DOHH2 (cell line): Measurements from ENCODE around the gene SPRR5.

Experiments used
- H3F3A ChIP-seq: fragments of 200-600 bp; sonication (generic), shearing (Covaris generic); 2 replicates; pipeline ENCODE4 v1.6.0; 2016; ENCODE audit warnings: antibody characterized with exemption, mild to moderate bottlenecking; ENCODE audit not compliant: control insufficient read depth, insufficient read depth
- H3K27ac ChIP-seq: fragments of 200-600 bp; sonication (generic); 2 replicates; pipeline ENCODE4 v1.5.1; 2014; ENCODE audit warnings: low read depth, mild to moderate bottlenecking, low read length, moderate library complexity
- H3K27me3 ChIP-seq: fragments of 200-600 bp; sonication (generic); 2 replicates; pipeline ENCODE4 v1.6.1; 2014; ENCODE audit warnings: mild to moderate bottlenecking, low read length, mixed read lengths; ENCODE audit not compliant: control insufficient read depth
- H3K36me3 ChIP-seq: fragments of 200-600 bp; sonication (generic); 2 replicates; pipeline ENCODE4 v1.6.1; 2014; ENCODE audit warnings: mild to moderate bottlenecking, low read length, moderate library complexity, mixed read lengths; ENCODE audit not compliant: control insufficient read depth
- H3K4me1 ChIP-seq: fragments of 200-600 bp; sonication (generic); 2 replicates; pipeline ENCODE4 v1.6.1; 2014; ENCODE audit warnings: mild to moderate bottlenecking, low read length, mixed read lengths; ENCODE audit not compliant: control insufficient read depth
- H3K4me2 ChIP-seq: fragments of 200-600 bp; sonication (generic); 2 replicates; pipeline ENCODE4 v1.6.0; 2014; ENCODE audit warnings: mild to moderate bottlenecking, low read length, moderate library complexity
- H3K4me3 ChIP-seq: fragments of 200-600 bp; sonication (generic); 2 replicates; pipeline ENCODE4 v1.5.1; 2014; ENCODE audit warnings: mild to moderate bottlenecking, low read length, mixed read lengths
- H3K79me2 ChIP-seq: fragments of 200-600 bp; sonication (generic); 2 replicates; pipeline ENCODE4 v1.6.1; 2014; ENCODE audit warnings: mild to moderate bottlenecking, low read length, mixed read lengths; ENCODE audit not compliant: control insufficient read depth
- H3K9me2 ChIP-seq: fragments of 200-600 bp; sonication (generic); replicated peaks from 2 replicates; pipeline ENCODE4 v1.6.1; 2014; ENCODE audit warnings: mild to moderate bottlenecking, low read length, mixed read lengths; ENCODE audit not compliant: control insufficient read depth
- H3K9me3 ChIP-seq: fragments of 200-600 bp; sonication (generic); 2 replicates; pipeline ENCODE4 v1.6.1; 2014; ENCODE audit warnings: antibody characterized with exemption, low read length, mixed read lengths; ENCODE audit not compliant: control insufficient read depth, insufficient read depth
- H4K20me1 ChIP-seq: fragments of 200-600 bp; sonication (generic); 2 replicates; pipeline ENCODE4 v1.6.0; 2014; ENCODE audit warnings: low read depth, mild to moderate bottlenecking, antibody characterized with exemption, low read length, moderate library complexity; ENCODE audit not compliant: control insufficient read depth, insufficient read depth
- EZH2phosphoT487 ChIP-seq: fragments of 200-600 bp; sonication (generic); IDR thresholded peaks from 2 replicates; pipeline ENCODE4 v1.6.1; 2017; ENCODE audit warnings: borderline replicate concordance, mild to moderate bottlenecking, antibody characterized with exemption, low read length, moderate library complexity, mixed read lengths
- TF ChIP-seq, protein P1 (sequence below): fragments of 200-600 bp; sonication (generic); IDR thresholded peaks from one replicate; pipeline ENCODE4 v1.5.1; 2014; ENCODE audit warnings: antibody characterized with exemption, mild to moderate bottlenecking, low read depth, low read length; ENCODE audit not compliant: poor library complexity, severe bottlenecking

SPRR5 gene

DNA sequence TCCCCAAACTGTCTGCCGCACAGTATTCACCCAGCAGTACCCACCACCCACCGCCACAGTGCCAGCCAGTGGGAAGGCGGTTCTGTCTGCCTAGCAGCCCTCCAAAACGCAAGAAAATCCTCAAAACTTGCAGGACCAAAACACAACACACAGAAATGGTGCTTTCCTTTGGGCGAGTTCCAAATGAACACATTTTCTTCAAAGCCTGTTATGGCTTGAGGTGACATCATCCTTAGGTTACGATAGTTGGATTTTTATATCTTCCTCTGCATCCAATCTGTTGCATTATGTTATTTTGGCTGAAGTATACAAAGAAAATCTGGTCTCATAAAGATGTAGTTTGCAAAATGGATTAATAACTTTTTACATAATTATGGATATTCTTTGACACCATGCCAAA lies 46.2 kb downstream of the SPRR5 start:
- Histone ChIP-seq H4K20me1 (no peaks in the 10 kb centered on the region), H3K9me3 (no peaks in the 10 kb centered on the region), H3K9me2 (no peaks in the 10 kb centered on the region), H3K4me2 (no peak overlapping the region), H3K27ac (no peak overlapping the region), H3K79me2 (no peaks in the 10 kb centered on the region), H3K27me3 (no peaks in the 10 kb centered on the region), H3K4me1 (no peaks in the 10 kb centered on the region), H3F3A (no peaks in the 10 kb centered on the region), H3K4me3 (no peak overlapping the region), H3K36me3 (no peaks in the 10 kb centered on the region)
- TF ChIP-seq, protein P1, sequence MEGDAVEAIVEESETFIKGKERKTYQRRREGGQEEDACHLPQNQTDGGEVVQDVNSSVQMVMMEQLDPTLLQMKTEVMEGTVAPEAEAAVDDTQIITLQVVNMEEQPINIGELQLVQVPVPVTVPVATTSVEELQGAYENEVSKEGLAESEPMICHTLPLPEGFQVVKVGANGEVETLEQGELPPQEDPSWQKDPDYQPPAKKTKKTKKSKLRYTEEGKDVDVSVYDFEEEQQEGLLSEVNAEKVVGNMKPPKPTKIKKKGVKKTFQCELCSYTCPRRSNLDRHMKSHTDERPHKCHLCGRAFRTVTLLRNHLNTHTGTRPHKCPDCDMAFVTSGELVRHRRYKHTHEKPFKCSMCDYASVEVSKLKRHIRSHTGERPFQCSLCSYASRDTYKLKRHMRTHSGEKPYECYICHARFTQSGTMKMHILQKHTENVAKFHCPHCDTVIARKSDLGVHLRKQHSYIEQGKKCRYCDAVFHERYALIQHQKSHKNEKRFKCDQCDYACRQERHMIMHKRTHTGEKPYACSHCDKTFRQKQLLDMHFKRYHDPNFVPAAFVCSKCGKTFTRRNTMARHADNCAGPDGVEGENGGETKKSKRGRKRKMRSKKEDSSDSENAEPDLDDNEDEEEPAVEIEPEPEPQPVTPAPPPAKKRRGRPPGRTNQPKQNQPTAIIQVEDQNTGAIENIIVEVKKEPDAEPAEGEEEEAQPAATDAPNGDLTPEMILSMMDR, result no peak

DNA sequence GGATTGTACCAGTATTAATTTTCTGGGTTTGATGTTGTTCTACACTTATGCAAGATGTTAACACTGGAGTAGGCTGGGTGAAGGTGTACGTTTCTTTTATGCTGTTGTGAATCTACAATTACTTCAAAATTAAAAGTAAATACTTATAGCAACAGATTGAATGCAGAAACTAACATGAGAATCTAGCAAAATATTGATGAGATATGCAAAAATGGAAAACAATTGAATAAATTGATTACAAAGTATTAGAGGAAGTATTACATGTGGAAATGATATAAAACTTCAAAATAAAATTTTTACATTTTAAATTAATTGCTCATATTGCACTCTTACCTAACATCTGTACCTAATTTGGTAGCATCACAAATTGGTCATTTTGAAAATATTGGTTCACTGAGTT lies 48.8 kb downstream of the SPRR5 start:
- no peaks in the 10 kb centered on the region for H3K9me2 ChIP-seq
- H3K27me3 ChIP-seq, result no peaks in the 10 kb centered on the region
- H3K4me3 ChIP-seq, result no peak overlapping the region
- TF ChIP-seq EZH2phosphoT487, result no peak
- TF ChIP-seq, protein P1, result no peak
- H3K27ac ChIP-seq, result no peak overlapping the region
- H3K4me2 ChIP-seq, result no peak overlapping the region
- no peaks in the 10 kb centered on the region for H3K79me2 ChIP-seq
- H3K9me3 ChIP-seq, result no peaks in the 10 kb centered on the region
- H3F3A ChIP-seq, result no peaks in the 10 kb centered on the region
- no peaks in the 10 kb centered on the region for H3K36me3 ChIP-seq
- no peaks in the 10 kb centered on the region for H4K20me1 ChIP-seq
- no peaks in the 10 kb centered on the region for H3K4me1 ChIP-seq

GRCh38 chr1:152996633-152997400 lies 49.8 kb downstream of the SPRR5 start:
- no peak overlapping the region for H3K4me3 ChIP-seq
- H3K4me1 ChIP-seq, result no peaks in the 10 kb centered on the region
- no peaks in the 10 kb centered on the region for H3K79me2 ChIP-seq
- H3K36me3 ChIP-seq, result no peaks in the 10 kb centered on the region
- TF ChIP-seq, protein P1, result no peak
- no peak for TF ChIP-seq EZH2phosphoT487
- no peaks in the 10 kb centered on the region for H4K20me1 ChIP-seq
- no peak overlapping the region for H3K4me2 ChIP-seq
- H3F3A ChIP-seq, result no peaks in the 10 kb centered on the region
- H3K9me2 ChIP-seq, result no peaks in the 10 kb centered on the region
- H3K9me3 ChIP-seq, result no peaks in the 10 kb centered on the region
- H3K27ac ChIP-seq, result no peak overlapping the region
- no peaks in the 10 kb centered on the region for H3K27me3 ChIP-seq
